SK-N-SH (cell line): ENCODE data around the gene DIAPH1. TPM values are rescaled to one million over a fixed set of nuclear protein-coding genes. Genes with fewer than 3 reads are reported as not detected.

Experiments
- CTCF ChIA-PET: fragments of 300-600, 350-600 bp; formaldehyde crosslinking; extraction: SDS; loops from one replicate; lab custom pipeline; 2021; lab: Yijun Ruan, JAX
- POLR2A ChIA-PET: fragments of 350-600 bp; sonication (Branson Sonifier 250); formaldehyde crosslinking; extraction: SDS; loops from one replicate; lab custom pipeline; 2020; ENCODE audit warnings: antibody characterized with exemption, inconsistent platforms; lab: Yijun Ruan, JAX
- DNase-seq: peaks from one replicate; pipeline ENCODE4 v3.0.0; 2012
- H2AFZ ChIP-seq: fragments of 200-600 bp; sonication (generic); 2 replicates; pipeline ENCODE4 v1.8.1; 2016; ENCODE audit warnings: antibody characterized with exemption, mild to moderate bottlenecking, low read depth
- H3F3A ChIP-seq: fragments of 200-600 bp; sonication (generic); replicated peaks from 2 replicates; pipeline ENCODE3; 2016; ENCODE audit warnings: antibody characterized with exemption, mild to moderate bottlenecking; ENCODE audit not compliant: insufficient read depth
- H3K27ac ChIP-seq, 2 experiments: fragments of 200-500 bp in 1 of 2; fragments of 200-600 bp in 1 of 2; sonication (Bioruptor generic) in 1 of 2; sonication (generic), shearing (Covaris generic) in 1 of 2; 2 replicates each; pipeline versions ENCODE4 v1.5.1 to v1.6.1; 2014 to 2016; ENCODE audit warnings: low read depth in 2 of 2, inconsistent platforms in 1 of 2, low read length in 1 of 2, mild to moderate bottlenecking in 1 of 2, mixed read lengths in 1 of 2
- H3K27me3 ChIP-seq: fragments of 200-600 bp; sonication (generic), shearing (Covaris generic); 2 replicates; pipeline ENCODE4 v1.6.1; 2016; ENCODE audit warnings: mixed run types; ENCODE audit not compliant: insufficient read depth
- H3K36me3 ChIP-seq, 2 experiments: fragments of 200-500 bp in 1 of 2; fragments of 200-600 bp in 1 of 2; sonication (Bioruptor generic) in 1 of 2; sonication (generic) in 1 of 2; replicated peaks in 1 of 2; 2 replicates each; pipeline versions ENCODE3 to v1.5.1; 2014 to 2016; ENCODE audit warnings: low read length in 1 of 2, mild to moderate bottlenecking in 1 of 2; ENCODE audit not compliant: insufficient read depth in 2 of 2, control insufficient read depth in 1 of 2
- H3K4me1 ChIP-seq, 2 experiments: fragments of 200-500 bp in 1 of 2; fragments of 200-600 bp in 1 of 2; sonication (Bioruptor generic) in 1 of 2; sonication (generic), shearing (Covaris generic) in 1 of 2; 2 replicates each; pipeline versions ENCODE4 v1.5.1 to v1.6.1; 2014 to 2016; ENCODE audit warnings: low read depth in 1 of 2, low read length in 1 of 2, mixed run types in 1 of 2; ENCODE audit not compliant: insufficient read depth in 2 of 2, control insufficient read depth in 1 of 2
- H3K4me2 ChIP-seq: fragments of 200-600 bp; sonication (generic), shearing (Covaris generic); 2 replicates; pipeline ENCODE4 v1.6.1; 2017; ENCODE audit warnings: mixed run types
- H3K4me3 ChIP-seq, 2 experiments: fragments of 200-500 bp in 1 of 2; fragments of 200-600 bp in 1 of 2; sonication (Bioruptor generic) in 1 of 2; sonication (generic), shearing (Covaris generic) in 1 of 2; 2 replicates each; pipeline versions ENCODE4 v1.5.1 to v1.8.1; 2014 to 2016; ENCODE audit warnings: low read depth in 2 of 2, inconsistent platforms in 1 of 2, low read length in 1 of 2, mild to moderate bottlenecking in 1 of 2, mixed read lengths in 1 of 2, moderate library complexity in 1 of 2
- H3K79me2 ChIP-seq: fragments of 200-600 bp; sonication (generic); 2 replicates; pipeline ENCODE4 v1.8.1; 2017; ENCODE audit warnings: mild to moderate bottlenecking; ENCODE audit not compliant: insufficient read depth
- H3K9ac ChIP-seq: fragments of 200-600 bp; sonication (generic); 2 replicates; pipeline ENCODE4 v1.6.1; 2017; ENCODE audit warnings: mixed run types
- H3K9me2 ChIP-seq: fragments of 200-600 bp; sonication (generic); 2 replicates; pipeline ENCODE4 v1.6.1; 2017; ENCODE audit warnings: mixed run types
- H3K9me3 ChIP-seq: fragments of 200-600 bp; sonication (generic); 2 replicates; pipeline ENCODE4 v1.6.1; 2017; ENCODE audit warnings: mixed run types, mild to moderate bottlenecking, moderate library complexity
- H4K20me1 ChIP-seq: fragments of 200-600 bp; sonication (generic); 2 replicates; pipeline ENCODE4 v1.6.1; 2017; ENCODE audit warnings: mild to moderate bottlenecking, mixed run types; ENCODE audit not compliant: insufficient read depth
- CHD2 ChIP-seq: fragments of 150-350 bp; IDR thresholded peaks from 2 replicates; pipeline ENCODE4 v1.6.1; 2018; ENCODE audit warnings: low read length; ENCODE audit not compliant: partially characterized antibody
- EP300 ChIP-seq, 2 experiments: IDR thresholded peaks; 2 replicates each; pipeline versions ENCODE4 v1.4.0 to v1.6.1; 2012; ENCODE audit warnings: borderline replicate concordance in 1 of 2, low read depth in 1 of 2, low read length in 1 of 2
- GABPA ChIP-seq: IDR thresholded peaks from 2 replicates; pipeline ENCODE4 v1.4.0; 2012; ENCODE audit warnings: low read depth, mild to moderate bottlenecking
- GATA2 ChIP-seq: sonication (generic); formaldehyde crosslinking; IDR thresholded peaks from 2 replicates; pipeline ENCODE4 v1.5.0; 2020; ENCODE audit warnings: mild to moderate bottlenecking, missing genetic modification reagents
- MAX ChIP-seq: IDR thresholded peaks from 2 replicates; pipeline ENCODE4 v1.4.0; 2012; ENCODE audit warnings: low read depth
- MEF2A ChIP-seq: IDR thresholded peaks from 2 replicates; pipeline ENCODE4 v1.4.0; 2012; ENCODE audit warnings: low read depth, borderline replicate concordance
- NRF1 ChIP-seq: IDR thresholded peaks from 2 replicates; pipeline ENCODE4 v1.6.1; 2012; ENCODE audit warnings: low read depth, mild to moderate bottlenecking, low read length
- POLR2AphosphoS5 ChIP-seq: IDR thresholded peaks from 2 replicates; pipeline ENCODE4 v1.6.1; 2012; ENCODE audit warnings: low read depth, low read length
- RAD21 ChIP-seq: IDR thresholded peaks from 2 replicates; pipeline ENCODE4 v1.6.1; 2012; ENCODE audit warnings: mild to moderate bottlenecking, low read length
- TAF1 ChIP-seq: IDR thresholded peaks from 2 replicates; pipeline ENCODE4 v1.6.1; 2012; ENCODE audit warnings: low read depth, mild to moderate bottlenecking, low read length, moderate library complexity, borderline replicate concordance
- TCF12 ChIP-seq: IDR thresholded peaks from 2 replicates; pipeline ENCODE4 v1.4.0; 2012
- WGBS: methylation state at CpG from one replicate; pipeline ENCODE4 v1.1.6; 2017; ENCODE audit warnings: low lambda C conversion rate; 5-methylcytosine and 5-hydroxymethylcytosine counted together
- polyA plus RNA-seq, 3 experiments: library from polyadenylated mRNA; depleted of rRNA; stranded (reverse); fragments of >200 nt; gene quantifications; 2 replicates each; pipeline ENCODE4 v1.2.3, GENCODE V29; 2012
- TF ChIP-seq, protein P1 (sequence below): IDR thresholded peaks from 2 replicates; pipeline ENCODE4; 2012
- TF ChIP-seq, protein P2 (sequence below): fragments of 150-350 bp; IDR thresholded peaks from 2 replicates; pipeline ENCODE4 v1.6.1; 2017; ENCODE audit warnings: antibody characterized with exemption, low read length, low read depth, borderline replicate concordance
- TF ChIP-seq, protein P3 (sequence below): IDR thresholded peaks from 2 replicates; pipeline ENCODE4 v1.6.1; 2012; ENCODE audit warnings: mild to moderate bottlenecking, low read depth, low read length, moderate library complexity
- TF ChIP-seq, protein P4 (sequence below): fragments of 150-350 bp; IDR thresholded peaks from 2 replicates; pipeline ENCODE4 v1.6.1; 2016; ENCODE audit warnings: mild to moderate bottlenecking, low read depth, low read length

DIAPH1 gene
- polyA plus RNA-seq, 1 of the 3 experiments (the other 2 are of a cell fraction): 30.4 TPM

GRCh38 chr5:141534492-141535213 is 84.1 kb downstream of the DIAPH1 start (continued):
- TF ChIP-seq POLR2AphosphoS5 (no peak), GATA2 (CRISPR knock-in tag) (peak; percentile 77), RAD21 (no peak), EP300 (IDR thresholded peaks at IDR 0.05; ENCODE audit: borderline replicate concordance in 1 of 2, low read depth in 1 of 2, low read length in 1 of 2) (peak in 1 of 2 experiments; percentile 68; a peak in 1 of 4 replicates), MEF2A (no peak), CHD2 (peak; percentile 66)
- TF ChIP-seq, protein P1, sequence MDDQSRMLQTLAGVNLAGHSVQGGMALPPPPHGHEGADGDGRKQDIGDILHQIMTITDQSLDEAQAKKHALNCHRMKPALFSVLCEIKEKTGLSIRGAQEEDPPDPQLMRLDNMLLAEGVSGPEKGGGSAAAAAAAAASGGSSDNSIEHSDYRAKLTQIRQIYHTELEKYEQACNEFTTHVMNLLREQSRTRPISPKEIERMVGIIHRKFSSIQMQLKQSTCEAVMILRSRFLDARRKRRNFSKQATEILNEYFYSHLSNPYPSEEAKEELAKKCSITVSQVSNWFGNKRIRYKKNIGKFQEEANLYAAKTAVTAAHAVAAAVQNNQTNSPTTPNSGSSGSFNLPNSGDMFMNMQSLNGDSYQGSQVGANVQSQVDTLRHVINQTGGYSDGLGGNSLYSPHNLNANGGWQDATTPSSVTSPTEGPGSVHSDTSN: no peak
- TF ChIP-seq, protein P2, sequence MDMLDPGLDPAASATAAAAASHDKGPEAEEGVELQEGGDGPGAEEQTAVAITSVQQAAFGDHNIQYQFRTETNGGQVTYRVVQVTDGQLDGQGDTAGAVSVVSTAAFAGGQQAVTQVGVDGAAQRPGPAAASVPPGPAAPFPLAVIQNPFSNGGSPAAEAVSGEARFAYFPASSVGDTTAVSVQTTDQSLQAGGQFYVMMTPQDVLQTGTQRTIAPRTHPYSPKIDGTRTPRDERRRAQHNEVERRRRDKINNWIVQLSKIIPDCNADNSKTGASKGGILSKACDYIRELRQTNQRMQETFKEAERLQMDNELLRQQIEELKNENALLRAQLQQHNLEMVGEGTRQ: no peak

- H3K27me3 ChIP-seq: no peaks in the 10 kb centered on the region
- peak overlapping the region in 1 of 2 experiments; percentile 75; a peak in 2 of 4 replicates for H3K27ac ChIP-seq
- peaks cover 14% of the 10 kb centered on the region for H3F3A ChIP-seq
- H3K4me1 ChIP-seq: peaks cover 11 to 27% of the 10 kb centered on the region in 2 experiments
- no peaks in the 10 kb centered on the region for H3K9me2 ChIP-seq
- H2AFZ ChIP-seq: no peak overlapping the region
- no peak overlapping the region for H3K9ac ChIP-seq
- TF ChIP-seq TCF12 (peak; percentile 13; the same call in 1 of the 2 replicates), TAF1 (no peak)
- no peaks in the 10 kb centered on the region for H4K20me1 ChIP-seq
- ChIA-PET POLR2A (no interaction called here), CTCF (interaction anchor here (0.8 to 4.9 kb wide), 4 partner anchors 10 to 310 kb away, joined by 3 to 39 read pairs (median 11); partner anchors contain the start of genes PCDHB14 and PCDHGC3)
- no peaks in the 10 kb centered on the region for H3K9me3 ChIP-seq
- no peaks in the 10 kb centered on the region; the same call in 1 of the 2 replicates for H3K79me2 ChIP-seq
- peaks cover 0 to 25% of the 10 kb centered on the region in 2 experiments for H3K36me3 ChIP-seq
- 100% methylated on average over 1 of the region's 1 CpG for WGBS
- no peak overlapping the region for H3K4me3 ChIP-seq
- DNase-seq: no peak
- H3K4me2 ChIP-seq: no peak overlapping the region
Measured at GRCh38 chr5:141533897-141534296, 84.9 kb downstream of the DIAPH1 start.

DNA sequence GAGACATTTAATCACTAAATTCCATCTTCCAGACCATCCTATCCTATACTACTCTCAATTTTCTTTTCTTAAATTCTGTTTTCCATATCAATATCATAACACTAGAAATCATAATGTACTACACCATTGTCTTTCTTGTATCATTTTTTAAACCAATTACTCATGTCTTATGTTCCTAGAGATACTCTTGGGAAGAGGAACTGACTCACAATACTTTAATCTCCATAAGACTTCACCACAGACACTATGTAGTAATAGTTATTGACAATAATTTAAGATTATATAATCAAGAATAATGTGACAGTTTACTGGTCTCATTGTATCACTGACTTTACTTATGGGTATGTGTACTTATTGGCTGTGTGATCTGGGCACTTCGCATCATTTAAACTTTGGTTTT is 86.1 kb downstream of the DIAPH1 start:
- H3K9me3 ChIP-seq: no peaks in the 10 kb centered on the region
- CTCF ChIA-PET: interaction anchor here (0.9 to 4.9 kb wide), 2 partner anchors 25 to 309 kb away, joined by 4 to 39 read pairs; partner anchors contain the start of gene PCDHB14
- WGBS: 100% methylated on average over 1 of the region's 1 CpG
- H3K9me2 ChIP-seq: no peaks in the 10 kb centered on the region
- no peaks in the 10 kb centered on the region for H4K20me1 ChIP-seq
- H3K27me3 ChIP-seq: no peaks in the 10 kb centered on the region
- no peak for DNase-seq
- no peak overlapping the region for H2AFZ ChIP-seq
- POLR2A ChIA-PET: no interaction called here
- no peak overlapping the region for H3K9ac ChIP-seq
- TF ChIP-seq MAX (no peak), NRF1 (no peak), GABPA (no peak), EP300 (IDR thresholded peaks at IDR 0.05; ENCODE audit: borderline replicate concordance in 1 of 2, low read depth in 1 of 2, low read length in 1 of 2) (no peak)
- TF ChIP-seq, protein P3, sequence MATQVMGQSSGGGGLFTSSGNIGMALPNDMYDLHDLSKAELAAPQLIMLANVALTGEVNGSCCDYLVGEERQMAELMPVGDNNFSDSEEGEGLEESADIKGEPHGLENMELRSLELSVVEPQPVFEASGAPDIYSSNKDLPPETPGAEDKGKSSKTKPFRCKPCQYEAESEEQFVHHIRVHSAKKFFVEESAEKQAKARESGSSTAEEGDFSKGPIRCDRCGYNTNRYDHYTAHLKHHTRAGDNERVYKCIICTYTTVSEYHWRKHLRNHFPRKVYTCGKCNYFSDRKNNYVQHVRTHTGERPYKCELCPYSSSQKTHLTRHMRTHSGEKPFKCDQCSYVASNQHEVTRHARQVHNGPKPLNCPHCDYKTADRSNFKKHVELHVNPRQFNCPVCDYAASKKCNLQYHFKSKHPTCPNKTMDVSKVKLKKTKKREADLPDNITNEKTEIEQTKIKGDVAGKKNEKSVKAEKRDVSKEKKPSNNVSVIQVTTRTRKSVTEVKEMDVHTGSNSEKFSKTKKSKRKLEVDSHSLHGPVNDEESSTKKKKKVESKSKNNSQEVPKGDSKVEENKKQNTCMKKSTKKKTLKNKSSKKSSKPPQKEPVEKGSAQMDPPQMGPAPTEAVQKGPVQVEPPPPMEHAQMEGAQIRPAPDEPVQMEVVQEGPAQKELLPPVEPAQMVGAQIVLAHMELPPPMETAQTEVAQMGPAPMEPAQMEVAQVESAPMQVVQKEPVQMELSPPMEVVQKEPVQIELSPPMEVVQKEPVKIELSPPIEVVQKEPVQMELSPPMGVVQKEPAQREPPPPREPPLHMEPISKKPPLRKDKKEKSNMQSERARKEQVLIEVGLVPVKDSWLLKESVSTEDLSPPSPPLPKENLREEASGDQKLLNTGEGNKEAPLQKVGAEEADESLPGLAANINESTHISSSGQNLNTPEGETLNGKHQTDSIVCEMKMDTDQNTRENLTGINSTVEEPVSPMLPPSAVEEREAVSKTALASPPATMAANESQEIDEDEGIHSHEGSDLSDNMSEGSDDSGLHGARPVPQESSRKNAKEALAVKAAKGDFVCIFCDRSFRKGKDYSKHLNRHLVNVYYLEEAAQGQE: no peak
- TF ChIP-seq, protein P4, sequence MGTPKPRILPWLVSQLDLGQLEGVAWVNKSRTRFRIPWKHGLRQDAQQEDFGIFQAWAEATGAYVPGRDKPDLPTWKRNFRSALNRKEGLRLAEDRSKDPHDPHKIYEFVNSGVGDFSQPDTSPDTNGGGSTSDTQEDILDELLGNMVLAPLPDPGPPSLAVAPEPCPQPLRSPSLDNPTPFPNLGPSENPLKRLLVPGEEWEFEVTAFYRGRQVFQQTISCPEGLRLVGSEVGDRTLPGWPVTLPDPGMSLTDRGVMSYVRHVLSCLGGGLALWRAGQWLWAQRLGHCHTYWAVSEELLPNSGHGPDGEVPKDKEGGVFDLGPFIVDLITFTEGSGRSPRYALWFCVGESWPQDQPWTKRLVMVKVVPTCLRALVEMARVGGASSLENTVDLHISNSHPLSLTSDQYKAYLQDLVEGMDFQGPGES: no peak
- H3K4me2 ChIP-seq: no peak overlapping the region
- no peaks in the 10 kb centered on the region; the same call in 1 of the 2 replicates for H3K79me2 ChIP-seq
- peaks cover 0 to 32% of the 10 kb centered on the region in 2 experiments for H3K36me3 ChIP-seq
- peak overlapping the region in 1 of 2 experiments; percentile 7; a peak in 1 of 4 replicates for H3K27ac ChIP-seq
- H3F3A ChIP-seq: peaks cover 14% of the 10 kb centered on the region
- H3K4me1 ChIP-seq: peaks cover 18 to 36% of the 10 kb centered on the region in 2 experiments
- no peak overlapping the region for H3K4me3 ChIP-seq
